Right atrium auricular region (tissue), 2 donors: ENCODE data around the gene RRM1. TPM values are rescaled to one million over a fixed set of nuclear protein-coding genes. Genes with fewer than 3 reads are reported as not detected.
"Not testable (repeated sequence)": the region's sequence is repeated elsewhere in the genome, so short reads cannot be mapped to it uniquely, and the experiment has no call there.

ENCODE experiments used
- DNase-seq: peaks from one replicate; pipeline ENCODE4 v3.0.0-alpha.2; 2019; ENCODE audit warnings: low spot score
- H3K27ac ChIP-seq, 2 donors: fragments of 200-600 bp; sonication (generic); 1 replicate in 1 of 2; 2 replicates in 1 of 2; pipeline ENCODE4 v1.5.1; 2016 to 2019
- H3K27me3 ChIP-seq, 2 donors: fragments of 200-600 bp; sonication (generic); one replicate each; pipeline versions ENCODE4 v1.5.1 to v1.6.0; 2017 to 2019
- H3K36me3 ChIP-seq: fragments of 200-600 bp; sonication (generic); one replicate; pipeline ENCODE4 v1.5.1; 2016
- H3K4me1 ChIP-seq, 2 donors: fragments of 200-600 bp; sonication (generic); one replicate each; pipeline versions ENCODE4 v1.5.1 to v1.6.0; 2017 to 2019
- H3K4me3 ChIP-seq, 2 donors: fragments of 200-600 bp; sonication (generic); 1 replicate in 1 of 2; 2 replicates in 1 of 2; pipeline ENCODE4 v1.5.1; 2017 to 2019; ENCODE audit warnings: mild to moderate bottlenecking in 1 of 2, moderate library complexity in 1 of 2
- H3K9me3 ChIP-seq, 2 donors: fragments of 200-600 bp; sonication (generic); one replicate each; pipeline ENCODE4 v1.5.1; 2019
- CTCF ChIP-seq, 2 donors: fragments of 200-600 bp; sonication (generic); IDR thresholded peaks; one replicate each; pipeline ENCODE4 v1.5.1; 2019; ENCODE audit warnings: antibody characterized with exemption in 2 of 2
- total RNA-seq, 2 donors: library from RNA; depleted of rRNA; stranded (reverse); fragments of >200 nt; gene quantifications; one replicate each; pipeline ENCODE4 v1.1.0, GENCODE V29; 2016

RRM1 gene
- total RNA-seq, 2 donors from 2014 or later, result 18.3 to 26.7 TPM

DNA sequence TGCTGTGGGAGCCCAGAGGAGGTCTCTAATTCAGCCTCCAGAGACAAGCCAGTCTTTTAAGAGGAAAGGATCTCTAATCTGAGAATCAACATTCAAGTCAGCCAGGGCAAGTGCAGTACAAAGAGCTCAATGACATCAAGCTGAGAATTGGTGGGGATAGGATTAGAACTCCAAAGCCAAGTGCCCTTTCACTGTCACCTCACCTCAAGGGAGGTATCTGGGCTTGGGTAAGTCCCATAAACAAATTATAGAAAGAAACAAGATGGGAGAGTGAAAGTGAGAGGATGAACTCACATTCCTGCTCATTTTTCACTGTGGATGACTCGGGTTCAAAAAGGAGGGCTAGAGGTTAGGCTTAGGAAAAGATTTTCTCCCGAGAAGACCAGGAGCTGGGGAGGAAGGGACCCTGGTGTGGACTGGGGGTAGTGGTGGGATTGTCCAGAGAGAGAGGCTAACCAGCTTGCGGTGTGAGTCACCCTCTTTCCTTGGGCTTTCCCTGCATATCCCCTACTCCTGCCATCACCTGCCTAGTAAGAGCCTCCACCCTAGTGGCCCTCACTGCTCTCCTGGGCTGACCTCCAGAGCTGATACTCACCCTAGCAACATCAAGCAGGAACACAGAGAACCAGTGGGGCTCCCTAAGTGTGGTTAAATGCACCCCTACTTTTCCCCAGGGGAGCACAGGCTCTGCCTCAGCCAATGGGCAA is 70.4 kb downstream of the RRM1 start:
- Histone ChIP-seq H3K36me3 (no peaks in the 10 kb centered on the region), H3K27me3 (no peaks in the 10 kb centered on the region), H3K4me1 (no peaks in the 10 kb centered on the region), H3K4me3 (no peak overlapping the region), H3K27ac (no peak overlapping the region), H3K9me3 (no peaks in the 10 kb centered on the region)
- no peak for TF ChIP-seq CTCF (IDR thresholded peaks at IDR 0.05)
- no peak for DNase-seq

DNA sequence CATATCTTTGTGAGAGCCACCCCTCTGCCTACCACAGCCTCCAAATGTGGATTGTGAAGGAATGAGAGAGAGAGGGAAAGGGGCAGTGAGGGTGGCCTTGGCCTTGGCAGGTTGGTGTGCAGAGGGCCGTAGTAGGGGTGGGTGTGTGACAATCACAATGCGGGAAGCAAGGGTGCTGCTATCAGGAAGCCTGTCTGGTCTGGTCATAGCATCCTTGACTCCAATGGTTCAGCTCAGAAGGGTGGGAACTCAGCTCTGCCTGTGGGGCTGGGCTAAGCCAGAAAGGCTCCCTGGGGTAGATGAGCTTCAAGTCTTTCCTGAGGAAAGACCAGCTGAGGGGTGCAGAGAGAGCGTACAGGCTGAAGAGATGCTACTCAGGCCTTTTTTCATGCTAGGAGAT is 72.7 kb downstream of the RRM1 start:
- Histone ChIP-seq H3K4me1 (no peaks in the 10 kb centered on the region), H3K27ac (no peak overlapping the region), H3K9me3 (no peaks in the 10 kb centered on the region), H3K36me3 (no peaks in the 10 kb centered on the region), H3K27me3 (no peaks in the 10 kb centered on the region), H3K4me3 (no peak overlapping the region)
- TF ChIP-seq CTCF (IDR thresholded peaks at IDR 0.05), result no peak
- DNase-seq, result no peak

- Histone ChIP-seq H3K27ac (no peak overlapping the region), H3K27me3 (no peaks in the 10 kb centered on the region), H3K4me3 (no peak overlapping the region), H3K36me3 (no peaks in the 10 kb centered on the region), H3K9me3 (no peaks in the 10 kb centered on the region), H3K4me1 (no peaks in the 10 kb centered on the region)
- no peak for TF ChIP-seq CTCF (IDR thresholded peaks at IDR 0.05)
- no peak for DNase-seq
Measured at GRCh38 chr11:4167758-4168157, 73.2 kb downstream of the RRM1 start.

- not testable (repeated sequence) for H3K4me1 ChIP-seq, H3K4me3 ChIP-seq, H3K36me3 ChIP-seq, DNase-seq, H3K9me3 ChIP-seq, H3K27me3 ChIP-seq, H3K27ac ChIP-seq
Measured at GRCh38 chr11:4175620-4176350, 81.2 kb downstream of the RRM1 start.

- H3K9me3 ChIP-seq, result peaks cover 0 to 5% of the 10 kb centered on the region in 2 donors
- no peaks in the 10 kb centered on the region for H3K4me1 ChIP-seq
- no peak overlapping the region for H3K4me3 ChIP-seq
- no peak for DNase-seq
- TF ChIP-seq CTCF (IDR thresholded peaks at IDR 0.05), result no peak
- H3K27me3 ChIP-seq, result no peaks in the 10 kb centered on the region
- H3K27ac ChIP-seq, result no peak overlapping the region
- H3K36me3 ChIP-seq, result no peaks in the 10 kb centered on the region
Measured at GRCh38 chr11:4178813-4179662, 84.4 kb downstream of the RRM1 start.
